ENCODE measurements around the gene KCNN4.

- TF ChIP-seq CTCF (IDR thresholded peaks at IDR 0.05) (no peak), POLR2A (IDR thresholded peaks at IDR 0.05) (no peak)
These were observed 57.2 kb downstream of the KCNN4 start for GRCh38 chr19:43723588-43723987.
